Retinal pigment epithelial cell (primary cell): ENCODE results near the gene NUP210L.
A peak's percentile ranks its signal among the peaks of the same experiment; 100 is the strongest.

Source experiments
- DNase-seq: peaks from one replicate; pipeline ENCODE4 v3.0.0-alpha.2; 2010; ENCODE audit warnings: low read depth
- H3K4me3 ChIP-seq: 2 replicates; pipeline ENCODE4 v1.5.1; 2011; ENCODE audit warnings: mild to moderate bottlenecking, low read length, control low read depth, moderate library complexity
- TF ChIP-seq, protein P1 (sequence below): conservative IDR thresholded peaks from 2 replicates; pipeline ENCODE4 v1.5.1; 2011; ENCODE audit warnings: low read depth, low read length, control low read depth, inconsistent platforms

The NUP210L gene

DNA sequence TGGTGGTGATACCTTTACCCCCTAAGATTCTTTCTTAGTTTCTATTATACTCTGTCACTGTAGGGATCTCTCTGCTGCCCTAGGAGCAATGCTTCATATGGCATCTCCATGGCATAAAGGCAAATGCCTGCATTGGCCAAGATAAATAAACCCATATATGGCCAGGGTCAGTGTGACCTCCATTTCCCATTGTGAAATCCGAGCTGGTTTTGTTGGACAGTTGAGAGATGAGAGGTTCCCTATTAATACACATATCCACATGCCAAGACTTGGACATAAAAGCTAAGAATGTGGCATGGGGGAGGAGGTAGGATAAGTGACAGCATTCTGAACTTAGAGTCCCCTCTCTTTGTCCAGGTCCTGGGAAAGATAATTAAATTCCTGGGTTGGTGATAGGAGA lies 35.7 kb upstream of the NUP210L start:
- H3K4me3 ChIP-seq, result no peak overlapping the region
- TF ChIP-seq, protein P1, sequence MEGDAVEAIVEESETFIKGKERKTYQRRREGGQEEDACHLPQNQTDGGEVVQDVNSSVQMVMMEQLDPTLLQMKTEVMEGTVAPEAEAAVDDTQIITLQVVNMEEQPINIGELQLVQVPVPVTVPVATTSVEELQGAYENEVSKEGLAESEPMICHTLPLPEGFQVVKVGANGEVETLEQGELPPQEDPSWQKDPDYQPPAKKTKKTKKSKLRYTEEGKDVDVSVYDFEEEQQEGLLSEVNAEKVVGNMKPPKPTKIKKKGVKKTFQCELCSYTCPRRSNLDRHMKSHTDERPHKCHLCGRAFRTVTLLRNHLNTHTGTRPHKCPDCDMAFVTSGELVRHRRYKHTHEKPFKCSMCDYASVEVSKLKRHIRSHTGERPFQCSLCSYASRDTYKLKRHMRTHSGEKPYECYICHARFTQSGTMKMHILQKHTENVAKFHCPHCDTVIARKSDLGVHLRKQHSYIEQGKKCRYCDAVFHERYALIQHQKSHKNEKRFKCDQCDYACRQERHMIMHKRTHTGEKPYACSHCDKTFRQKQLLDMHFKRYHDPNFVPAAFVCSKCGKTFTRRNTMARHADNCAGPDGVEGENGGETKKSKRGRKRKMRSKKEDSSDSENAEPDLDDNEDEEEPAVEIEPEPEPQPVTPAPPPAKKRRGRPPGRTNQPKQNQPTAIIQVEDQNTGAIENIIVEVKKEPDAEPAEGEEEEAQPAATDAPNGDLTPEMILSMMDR, result no peak

DNA sequence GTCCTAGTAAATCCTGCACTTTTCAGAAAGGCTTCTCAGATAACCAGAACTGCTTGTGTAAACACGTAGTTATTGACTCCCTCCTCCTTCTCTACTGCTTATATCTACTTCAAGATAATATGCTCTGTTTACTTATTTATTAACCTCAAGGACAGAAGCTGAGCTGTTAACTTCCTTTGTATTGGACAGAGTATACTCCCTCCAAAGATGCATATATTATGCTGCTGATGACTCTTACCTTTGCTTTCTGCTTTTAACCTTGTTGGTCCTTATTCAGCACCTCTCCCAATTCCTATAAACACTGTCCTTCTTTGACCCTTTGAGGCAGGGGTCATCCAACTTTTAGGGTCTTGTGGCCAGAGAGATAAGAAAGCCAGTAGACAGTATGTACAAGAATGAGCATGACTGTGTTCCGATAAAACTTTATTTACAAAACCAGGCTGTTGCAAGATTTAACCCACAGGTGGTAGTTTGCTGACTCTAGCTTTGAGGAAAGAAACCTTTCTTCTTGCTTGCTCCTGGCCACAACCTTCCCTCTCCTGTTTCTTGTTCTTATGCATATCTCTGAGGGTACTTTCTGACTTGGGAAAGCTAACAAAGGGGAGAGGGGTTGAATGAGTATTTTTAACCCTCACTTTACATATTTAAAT lies 32.1 kb upstream of the NUP210L start:
- H3K4me3 ChIP-seq, result no peak overlapping the region
- no peak for DNase-seq
- TF ChIP-seq, protein P1, result no peak

More for the DNA sequence above, 35.7 kb upstream of the NUP210L start:
- no peak for DNase-seq

DNA sequence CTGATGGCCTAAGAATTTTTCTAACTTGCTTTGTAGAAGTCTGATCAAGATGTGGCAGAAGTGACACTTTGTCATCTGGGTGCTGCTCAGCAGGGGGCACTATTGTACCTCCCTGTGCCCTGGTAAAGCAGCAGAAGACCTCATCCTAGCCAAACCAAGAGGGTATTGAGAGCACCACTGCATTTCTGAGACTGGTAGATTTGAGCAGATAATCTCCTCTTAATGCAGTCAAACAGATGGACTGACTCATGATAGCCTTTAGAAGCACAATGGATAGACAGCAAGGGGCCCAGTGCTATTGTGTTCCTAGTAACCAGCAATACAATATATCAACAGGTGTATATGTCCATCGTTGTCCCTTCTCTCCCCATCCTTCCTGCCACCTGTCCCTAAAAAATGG lies 31.3 kb upstream of the NUP210L start:
- no peak for DNase-seq
- TF ChIP-seq, protein P1, result peak; percentile 69
- H3K4me3 ChIP-seq, result no peak overlapping the region

DNA sequence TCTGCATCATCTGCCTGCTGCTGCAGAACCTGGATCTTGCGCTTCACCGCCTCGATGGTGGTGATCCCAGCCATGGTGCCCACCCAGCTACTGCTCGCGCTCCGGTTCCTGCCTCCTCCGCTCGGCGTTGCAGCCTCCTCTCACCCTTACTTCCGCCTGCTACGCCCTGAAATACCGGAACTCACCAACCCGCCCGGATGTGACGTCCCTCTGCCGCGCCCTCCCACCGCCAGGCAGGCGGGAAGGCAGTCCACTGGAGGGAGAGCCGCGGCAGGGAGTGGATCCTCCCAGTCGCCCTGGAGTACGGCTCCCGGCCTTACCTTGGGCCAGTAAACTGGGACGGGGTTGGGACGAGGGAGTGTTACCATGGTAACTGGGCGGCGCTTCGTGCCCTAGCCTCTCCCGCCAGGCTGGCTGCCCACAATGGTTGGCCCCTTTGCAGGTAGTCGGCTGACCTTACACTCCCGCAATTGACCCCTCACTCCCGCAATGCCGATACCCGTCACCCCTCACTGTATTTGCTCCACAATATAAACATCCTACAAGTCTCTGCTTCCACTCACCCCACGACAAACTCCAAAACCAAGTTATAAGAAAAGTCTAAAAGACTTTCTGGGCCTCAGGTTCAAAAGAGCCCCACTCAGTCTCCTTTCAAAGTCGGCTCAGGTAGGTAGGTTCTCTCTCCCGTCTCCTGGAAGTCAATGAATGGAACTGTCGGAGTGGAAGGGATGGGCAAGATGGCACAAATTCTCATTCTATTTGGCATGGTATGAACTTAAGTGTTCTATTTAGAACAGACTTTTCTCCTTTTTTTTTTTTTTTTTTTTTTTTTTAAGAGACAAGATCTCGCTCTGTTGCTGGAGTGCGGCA lies 28.4 kb upstream of the NUP210L start:
- DNase-seq, result peak; percentile 89
- TF ChIP-seq, protein P1, result no peak
- peak overlapping the region; percentile 99 for H3K4me3 ChIP-seq

DNA sequence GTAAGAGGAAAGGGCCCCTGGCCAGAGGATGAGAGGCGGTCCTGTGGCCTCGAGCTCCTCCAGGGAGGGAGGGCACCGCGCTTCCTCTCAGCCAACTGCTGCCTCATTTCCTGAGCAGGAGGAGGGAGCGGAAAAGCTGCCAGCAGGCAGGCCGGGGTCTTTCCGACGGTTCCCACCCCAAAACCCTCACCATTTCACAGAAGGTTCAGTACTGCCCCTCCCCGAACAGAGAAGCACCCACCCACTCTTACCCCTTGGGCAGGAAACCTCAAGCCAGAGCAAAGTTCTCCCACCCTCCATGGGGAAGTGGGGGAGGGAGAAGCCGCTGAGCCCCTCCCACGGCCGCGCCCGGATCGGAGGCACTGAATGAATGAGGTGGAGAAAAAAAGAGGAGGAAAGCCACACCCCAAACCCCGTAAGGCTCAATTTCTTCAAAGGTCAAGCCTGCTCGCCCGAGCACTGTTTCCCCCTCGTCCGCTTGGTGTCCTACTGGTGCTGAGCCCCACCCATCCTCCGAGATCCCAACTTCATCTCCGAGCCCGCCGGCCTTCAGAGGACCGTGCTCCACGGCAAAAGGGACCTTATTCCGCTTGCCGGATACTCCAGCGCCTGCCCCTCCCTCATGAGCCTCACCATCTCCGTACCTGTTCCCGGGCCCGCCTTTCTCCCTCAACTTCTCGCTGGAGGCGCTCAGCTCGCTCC lies 27.6 kb upstream of the NUP210L start:
- TF ChIP-seq, protein P1, result no peak
- H3K4me3 ChIP-seq, result peak overlapping the region; percentile 99
- DNase-seq, result no peak

DNA sequence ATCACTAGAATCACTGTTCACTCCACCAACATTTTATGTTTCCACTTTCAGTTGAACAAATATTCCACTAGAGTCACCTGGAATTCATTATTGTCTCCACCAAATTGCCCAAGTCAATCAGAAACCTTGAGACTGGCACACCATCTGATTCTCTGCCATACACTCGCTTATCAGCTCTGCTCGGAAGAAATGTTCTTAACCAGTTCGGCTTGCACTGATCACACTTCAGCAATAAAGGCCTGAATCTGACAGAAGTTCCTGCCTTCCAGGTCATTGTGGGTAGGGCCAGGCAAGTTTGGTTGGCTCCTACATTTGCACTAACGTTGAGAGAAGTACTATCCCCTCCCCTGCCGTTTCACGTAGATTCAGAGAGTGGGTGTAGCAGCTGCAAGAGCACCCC lies 27.1 kb upstream of the NUP210L start:
- no peak for DNase-seq
- H3K4me3 ChIP-seq, result peak overlapping the region; percentile 99
- TF ChIP-seq, protein P1, result no peak
